GM12878 (cell line): ENCODE data around the gene SCN7A. TPM values are rescaled to one million over a fixed set of nuclear protein-coding genes. Genes with fewer than 3 reads are reported as not detected.

ENCODE experiments used
- ATAC-seq: fragments of 200-7000 bp; cut with Tn5 transposase; 3 replicates; pipeline ENCODE4 v1.9.1; 2020; ENCODE audit warnings: mild to moderate bottlenecking, moderate library complexity
- BruUV-seq: library from RNA; stranded (reverse); fragments of 400-500 nt; replicated peaks from 2 replicates; lab custom pipeline; 2021; lab: Mats Ljungman, UMichigan
- CTCF ChIA-PET: fragments of 300-600 bp; sonication (Branson Sonifier 250); formaldehyde crosslinking; extraction: SDS; loops from one replicate; lab custom pipeline; 2021; ENCODE audit warnings: inconsistent platforms; lab: Yijun Ruan, JAX
- POLR2A ChIA-PET: fragments of 350-600 bp; formaldehyde crosslinking; extraction: SDS; loops from one replicate; lab custom pipeline; 2021; ENCODE audit warnings: inconsistent platforms; lab: Charles Lee
- RAD21 ChIA-PET: fragments of 300-600 bp; sonication (Branson Sonifier 250); formaldehyde crosslinking; loops from one replicate; lab custom pipeline; 2023; ENCODE audit warnings: antibody characterized with exemption; ENCODE audit not compliant: unreplicated experiment; lab: Charles Lee
- SMC1A ChIA-PET: fragments of 300-600 bp; sonication (Branson Sonifier 250); formaldehyde crosslinking; loops from one replicate; lab custom pipeline; 2023; ENCODE audit not compliant: unreplicated experiment, uncharacterized antibody; lab: Charles Lee
- DNase-seq: peaks from one replicate; pipeline ENCODE4 v3.0.0-alpha.2; 2011; ENCODE audit warnings: low read depth, low spot score
- FAIRE-seq: peaks from 3 replicates; lab custom pipeline; 2011; peaks lifted over from hg19 to GRCh38; lab: Jason Lieb, UNC
- H2AFZ ChIP-seq: 2 replicates; pipeline ENCODE4 v1.6.0; 2011; ENCODE audit warnings: low read depth, low read length, control low read depth; ENCODE audit not compliant: control insufficient read depth
- H3K27ac ChIP-seq: 2 replicates; pipeline ENCODE4 v1.5.1; 2011; ENCODE audit warnings: control low read depth; ENCODE audit not compliant: control insufficient read depth, insufficient read depth
- H3K27me3 ChIP-seq, 2 experiments: replicated peaks in 1 of 2; 2 replicates each; pipeline versions ENCODE4 v1.6.0 to v1.6.1; 2011; ENCODE audit warnings: low read length in 1 of 2; ENCODE audit not compliant: control insufficient read depth in 2 of 2, insufficient read depth in 2 of 2
- H3K36me3 ChIP-seq, 2 experiments: 2 replicates each; pipeline ENCODE4 v1.5.1; 2011; ENCODE audit warnings: low read length in 1 of 2; ENCODE audit not compliant: control insufficient read depth in 2 of 2, insufficient read depth in 2 of 2
- H3K4me1 ChIP-seq: 2 replicates; pipeline ENCODE4 v1.6.1; 2011; ENCODE audit warnings: mild to moderate bottlenecking, low read length, moderate library complexity, mixed read lengths; ENCODE audit not compliant: control insufficient read depth, insufficient read depth
- H3K4me2 ChIP-seq: 2 replicates; pipeline ENCODE4 v1.6.0; 2011; ENCODE audit warnings: control low read depth; ENCODE audit not compliant: control insufficient read depth, insufficient read depth
- H3K4me3 ChIP-seq: fragments of 200-600 bp; sonication (generic); 2 replicates; pipeline ENCODE4 v1.5.1; 2016
- H3K79me2 ChIP-seq: 2 replicates; pipeline ENCODE4 v1.6.0; 2011; ENCODE audit warnings: low read length; ENCODE audit not compliant: control insufficient read depth, insufficient read depth
- H3K9ac ChIP-seq: 2 replicates; pipeline ENCODE4 v1.8.0; 2011; ENCODE audit warnings: low read length, control low read depth, mixed read lengths; ENCODE audit not compliant: control insufficient read depth, insufficient read depth
- H3K9me3 ChIP-seq: replicated peaks from 3 replicates; pipeline ENCODE4 v1.5.1; 2011; ENCODE audit warnings: mild to moderate bottlenecking, low read length; ENCODE audit not compliant: control insufficient read depth, insufficient read depth
- H4K20me1 ChIP-seq: 2 replicates; pipeline ENCODE4 v1.6.0; 2011; ENCODE audit not compliant: control insufficient read depth, insufficient read depth
- RAD21 ChIP-seq: IDR thresholded peaks from 2 replicates; pipeline ENCODE4 v1.6.1; 2011; ENCODE audit warnings: mild to moderate bottlenecking, low read depth, low read length, moderate library complexity; ENCODE audit not compliant: insufficient read depth
- SMAD1 ChIP-seq: fragments of 450-650 bp; IDR thresholded peaks from 2 replicates; pipeline ENCODE4 v1.6.1; 2018; ENCODE audit warnings: mild to moderate bottlenecking, low read depth; ENCODE audit not compliant: partially characterized antibody
- SMC3 ChIP-seq: IDR thresholded peaks from 2 replicates; pipeline ENCODE4 v1.6.1; 2011; ENCODE audit warnings: low read length, improper control_type of control experiment, borderline replicate concordance
- WGBS: methylation state at CpG from one replicate; pipeline ENCODE4 v1.1.6; 2016; ENCODE audit warnings: low lambda C conversion rate; ENCODE audit not compliant: insufficient replicate concordance, insufficient coverage; ENCODE audit errors: missing lambda C conversion rate; 5-methylcytosine and 5-hydroxymethylcytosine counted together
- in situ Hi-C: fragments of 300-500 bp; cut with MboI; formaldehyde crosslinking; loops from 9 replicates; pipeline ENCODE4 v1.14.3; 2018; ENCODE audit warnings: mixed read lengths
- intact Hi-C: fragments of 100-400 bp; cut with micrococcal nuclease; formaldehyde crosslinking; loops from one replicate; pipeline ENCODE4 v1.14.2; 2022; ENCODE audit not compliant: unreplicated experiment
- polyA plus RNA-seq, 11 experiments: library from polyadenylated mRNA; depleted of rRNA in 4 of 11; unstranded in 6 of 11; stranded (reverse) in 5 of 11; fragments of >200 nt; fragmentation: Nextera tagmentation in 4 of 11; fragmentation: Illumina TruSeq in 1 of 11; extraction: Ambion mirVana in 4 of 11; extraction: Trizol in 1 of 11; gene quantifications; 1 replicate in 1 of 11; 2 replicates in 10 of 11; pipeline versions ENCODE4 v1.2.1 to v1.2.3, GENCODE V29; 2011 to 2016; ENCODE audit warnings: inconsistent platforms in 2 of 11, missing spikeins in 2 of 11, low read depth in 1 of 11
- total RNA-seq, 4 experiments: library from RNA; depleted of rRNA in 3 of 4; stranded (reverse); fragments of >200 nt in 3 of 4; fragmentation: Illumina TruSeq in 1 of 4; extraction: Trizol in 1 of 4; gene quantifications; 2 replicates each; pipeline versions ENCODE4 v1.2.1 to v1.2.3, GENCODE V29; 2013 to 2021
- TF ChIP-seq, protein P1 (sequence below): IDR thresholded peaks from 2 replicates; pipeline ENCODE4 v1.6.1; 2012; ENCODE audit warnings: mild to moderate bottlenecking, low read depth, low read length
- TF ChIP-seq, protein P2 (sequence below), 3 experiments: IDR thresholded peaks in 2 of 3; conservative IDR thresholded peaks in 1 of 3; 2 replicates each; pipeline ENCODE4 v1.5.1; 2011; ENCODE audit warnings: low read depth in 3 of 3, low read length in 3 of 3, mild to moderate bottlenecking in 3 of 3, control low read depth in 2 of 3, moderate library complexity in 2 of 3, inconsistent platforms in 1 of 3, mixed read lengths in 1 of 3; ENCODE audit not compliant: control insufficient read depth in 2 of 3, insufficient read depth in 1 of 3; ENCODE audit errors: extremely low read depth in 1 of 3

Gene SCN7A
- total and polyA plus RNA-seq, 10 of the 15 experiments (the other 5 are each of a cell fraction or from before 2014, with no cell fraction given) = 0.05 TPM; not detected in 9

DNA sequence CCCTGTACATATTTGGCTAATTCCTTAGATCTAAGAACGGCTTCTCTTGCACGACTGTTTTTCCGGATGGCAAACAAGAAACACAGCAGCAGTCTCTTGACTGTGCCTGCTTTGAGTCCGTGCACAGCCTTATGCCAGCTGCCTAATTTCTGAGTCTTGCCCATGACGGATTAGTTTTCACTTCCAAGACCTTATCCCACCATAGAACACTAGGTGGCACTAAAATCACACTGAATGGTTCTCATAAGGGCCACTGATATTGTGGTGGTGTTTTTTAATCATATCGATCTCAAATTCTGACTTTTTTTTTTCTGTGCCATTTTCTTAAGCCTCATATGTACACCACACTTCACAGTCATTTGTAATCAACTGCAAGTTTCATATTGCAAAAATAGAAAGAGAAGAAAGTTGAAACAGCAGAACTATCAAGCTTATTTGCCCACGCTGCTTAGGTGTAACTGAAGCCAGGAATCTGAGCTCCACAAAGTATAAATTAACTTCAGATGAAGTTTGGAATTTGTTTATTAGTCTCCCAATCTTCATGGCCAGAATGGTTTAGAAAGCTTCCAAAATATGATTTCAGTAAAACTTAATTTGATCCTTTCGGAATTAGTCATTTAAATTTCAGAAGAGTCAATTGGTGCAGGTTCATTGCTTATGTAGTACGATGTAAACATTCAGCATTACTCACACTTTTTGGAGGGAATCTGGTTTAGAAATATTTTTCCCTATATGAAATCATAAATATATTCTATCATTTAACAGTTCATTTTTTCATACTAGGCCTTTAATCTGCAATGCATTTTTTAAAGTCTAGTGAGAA, 45.5 kb upstream of the SCN7A start:
- H3K4me3 ChIP-seq = no peak overlapping the region
- H2AFZ ChIP-seq = no peak overlapping the region
- no peak overlapping the region for H3K9ac ChIP-seq
- intact Hi-C loops (loop anchor here (1.0 to 10.0 kb wide), 3 partner anchors 355 to 1579 kb away; no protein-coding TSS in a partner anchor), in situ Hi-C loops (loop anchor here (5.0 to 10.0 kb wide), 2 partner anchors 685 to 1578 kb away; no protein-coding TSS in a partner anchor)
- TF ChIP-seq SMAD1 (no peak), SMC3 (peak; percentile 48; the same call in 1 of the 2 replicates), RAD21 (peak; percentile 90)
- TF ChIP-seq, protein P1, sequence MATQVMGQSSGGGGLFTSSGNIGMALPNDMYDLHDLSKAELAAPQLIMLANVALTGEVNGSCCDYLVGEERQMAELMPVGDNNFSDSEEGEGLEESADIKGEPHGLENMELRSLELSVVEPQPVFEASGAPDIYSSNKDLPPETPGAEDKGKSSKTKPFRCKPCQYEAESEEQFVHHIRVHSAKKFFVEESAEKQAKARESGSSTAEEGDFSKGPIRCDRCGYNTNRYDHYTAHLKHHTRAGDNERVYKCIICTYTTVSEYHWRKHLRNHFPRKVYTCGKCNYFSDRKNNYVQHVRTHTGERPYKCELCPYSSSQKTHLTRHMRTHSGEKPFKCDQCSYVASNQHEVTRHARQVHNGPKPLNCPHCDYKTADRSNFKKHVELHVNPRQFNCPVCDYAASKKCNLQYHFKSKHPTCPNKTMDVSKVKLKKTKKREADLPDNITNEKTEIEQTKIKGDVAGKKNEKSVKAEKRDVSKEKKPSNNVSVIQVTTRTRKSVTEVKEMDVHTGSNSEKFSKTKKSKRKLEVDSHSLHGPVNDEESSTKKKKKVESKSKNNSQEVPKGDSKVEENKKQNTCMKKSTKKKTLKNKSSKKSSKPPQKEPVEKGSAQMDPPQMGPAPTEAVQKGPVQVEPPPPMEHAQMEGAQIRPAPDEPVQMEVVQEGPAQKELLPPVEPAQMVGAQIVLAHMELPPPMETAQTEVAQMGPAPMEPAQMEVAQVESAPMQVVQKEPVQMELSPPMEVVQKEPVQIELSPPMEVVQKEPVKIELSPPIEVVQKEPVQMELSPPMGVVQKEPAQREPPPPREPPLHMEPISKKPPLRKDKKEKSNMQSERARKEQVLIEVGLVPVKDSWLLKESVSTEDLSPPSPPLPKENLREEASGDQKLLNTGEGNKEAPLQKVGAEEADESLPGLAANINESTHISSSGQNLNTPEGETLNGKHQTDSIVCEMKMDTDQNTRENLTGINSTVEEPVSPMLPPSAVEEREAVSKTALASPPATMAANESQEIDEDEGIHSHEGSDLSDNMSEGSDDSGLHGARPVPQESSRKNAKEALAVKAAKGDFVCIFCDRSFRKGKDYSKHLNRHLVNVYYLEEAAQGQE = no peak
- TF ChIP-seq, protein P2, sequence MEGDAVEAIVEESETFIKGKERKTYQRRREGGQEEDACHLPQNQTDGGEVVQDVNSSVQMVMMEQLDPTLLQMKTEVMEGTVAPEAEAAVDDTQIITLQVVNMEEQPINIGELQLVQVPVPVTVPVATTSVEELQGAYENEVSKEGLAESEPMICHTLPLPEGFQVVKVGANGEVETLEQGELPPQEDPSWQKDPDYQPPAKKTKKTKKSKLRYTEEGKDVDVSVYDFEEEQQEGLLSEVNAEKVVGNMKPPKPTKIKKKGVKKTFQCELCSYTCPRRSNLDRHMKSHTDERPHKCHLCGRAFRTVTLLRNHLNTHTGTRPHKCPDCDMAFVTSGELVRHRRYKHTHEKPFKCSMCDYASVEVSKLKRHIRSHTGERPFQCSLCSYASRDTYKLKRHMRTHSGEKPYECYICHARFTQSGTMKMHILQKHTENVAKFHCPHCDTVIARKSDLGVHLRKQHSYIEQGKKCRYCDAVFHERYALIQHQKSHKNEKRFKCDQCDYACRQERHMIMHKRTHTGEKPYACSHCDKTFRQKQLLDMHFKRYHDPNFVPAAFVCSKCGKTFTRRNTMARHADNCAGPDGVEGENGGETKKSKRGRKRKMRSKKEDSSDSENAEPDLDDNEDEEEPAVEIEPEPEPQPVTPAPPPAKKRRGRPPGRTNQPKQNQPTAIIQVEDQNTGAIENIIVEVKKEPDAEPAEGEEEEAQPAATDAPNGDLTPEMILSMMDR (IDR thresholded peaks at IDR 0.05 in 2 of 3, conservative IDR thresholded peaks at IDR 0.05 in 1 of 3; ENCODE audit: control insufficient read depth in 2 of 3, extremely low read depth in 1 of 3, insufficient read depth in 1 of 3, low read depth in 3 of 3, low read length in 3 of 3) = peak; percentile 71 to 83 (median 74)
- WGBS = 0% methylated on average over 9 of the region's 9 CpGs
- ChIA-PET SMC1A (interaction anchor here (0.6 to 1.6 kb wide), 10 partner anchors 79 to 1960 kb away, joined by 3 to 11 read pairs (median 4); no protein-coding TSS in a partner anchor), CTCF (interaction anchor here (0.6 to 4.6 kb wide), 10 partner anchors 9 to 1579 kb away, joined by 3 to 59 read pairs (median 5); no protein-coding TSS in a partner anchor), RAD21 (interaction anchor here (0.6 to 1.1 kb wide), 4 partner anchors 70 to 1579 kb away, joined by 3 to 7 read pairs (median 3); no protein-coding TSS in a partner anchor), POLR2A (no interaction called here)
- no peak overlapping the region for H3K4me2 ChIP-seq
- no TSS peak for BruUV-seq
- no peaks in the 10 kb centered on the region for H3K4me1 ChIP-seq
- H3K79me2 ChIP-seq = no peaks in the 10 kb centered on the region
- H3K27me3 ChIP-seq = no peaks in the 10 kb centered on the region
- peak; percentile 94 for ATAC-seq
- H3K9me3 ChIP-seq = no peaks in the 10 kb centered on the region
- no peak overlapping the region for H3K27ac ChIP-seq
- no peaks in the 10 kb centered on the region for H3K36me3 ChIP-seq
- no peaks in the 10 kb centered on the region for H4K20me1 ChIP-seq
- FAIRE-seq = peak; percentile 80
- peak; percentile 12 for DNase-seq
